GM23248 (cell line): Measurements from ENCODE around the gene CHN2.

Experiments
- EZH2 ChIP-seq: fragments of 200-600 bp; sonication (generic); IDR thresholded peaks from 2 replicates; pipeline ENCODE4 v1.6.1; 2018; ENCODE audit warnings: antibody characterized with exemption, mild to moderate bottlenecking; ENCODE audit not compliant: insufficient read depth, poor library complexity, severe bottlenecking
- EZH2phosphoT487 ChIP-seq: fragments of 200-600 bp; sonication (generic); IDR thresholded peaks from 2 replicates; pipeline ENCODE4 v1.6.1; 2018; ENCODE audit warnings: antibody characterized with exemption, moderate library complexity, mild to moderate bottlenecking, low read depth; ENCODE audit not compliant: insufficient read depth

DNA sequence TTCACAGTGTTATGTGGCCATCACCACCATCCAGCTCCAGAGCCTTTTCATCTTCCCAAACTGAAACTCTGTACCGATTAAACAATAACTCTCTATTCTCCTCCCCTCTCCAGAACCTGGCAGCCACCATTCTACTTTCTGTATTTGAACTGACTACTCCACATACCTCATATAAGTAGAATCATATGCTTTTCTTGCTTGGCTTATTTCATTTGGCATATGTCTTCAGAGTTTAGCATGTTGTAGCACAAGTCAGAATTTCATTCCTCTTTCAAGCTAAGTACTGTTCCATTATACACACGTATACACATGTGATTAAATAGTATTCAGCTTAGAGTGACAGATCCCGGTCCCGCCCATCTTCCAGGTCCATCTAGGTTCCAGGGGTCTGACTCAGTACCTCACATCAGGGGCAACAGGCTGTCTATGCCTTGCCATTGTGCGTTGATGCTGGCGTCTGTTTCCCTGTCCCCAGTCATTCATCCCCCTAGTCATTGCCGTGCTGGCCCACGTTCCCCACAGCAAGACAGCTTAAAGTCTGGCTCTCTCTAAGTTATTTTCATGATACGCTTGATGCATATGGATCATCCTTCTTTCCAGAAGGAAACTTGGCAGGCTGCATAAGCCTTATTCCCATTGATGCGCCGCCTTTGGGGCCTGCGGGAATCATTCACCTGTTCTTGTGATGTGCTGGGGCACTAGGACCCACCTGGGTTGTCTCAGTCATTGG, 108.3 kb downstream of the CHN2 start:
- TF ChIP-seq EZH2phosphoT487 (no peak), EZH2 (no peak)
